Glutamatergic neuron (in vitro differentiated cells): ENCODE data around the gene MTHFD1L. TPM values are rescaled to one million over a fixed set of nuclear protein-coding genes. Genes with fewer than 3 reads are reported as not detected.

Experiments
- DNase-seq: peaks from one replicate; pipeline ENCODE4 v3.0.0; 2022
- H3K27ac Mint-ChIP-seq: one replicate; pipeline ENCODE4 v1.8.0; 2020; ENCODE audit warnings: mild to moderate bottlenecking, mixed read lengths, inconsistent platforms; ENCODE audit not compliant: unreplicated experiment
- H3K27me3 Mint-ChIP-seq: one replicate; pipeline ENCODE4 v1.8.0; 2020; ENCODE audit warnings: mild to moderate bottlenecking, moderate library complexity, mixed read lengths, inconsistent platforms; ENCODE audit not compliant: unreplicated experiment
- H3K36me3 Mint-ChIP-seq: one replicate; pipeline ENCODE4 v1.8.0; 2020; ENCODE audit warnings: mild to moderate bottlenecking, mixed read lengths, inconsistent platforms; ENCODE audit not compliant: unreplicated experiment
- H3K4me1 Mint-ChIP-seq: one replicate; pipeline ENCODE4 v1.8.0; 2020; ENCODE audit warnings: mild to moderate bottlenecking, low read depth, mixed read lengths, inconsistent platforms; ENCODE audit not compliant: unreplicated experiment
- H3K4me3 Mint-ChIP-seq: one replicate; pipeline ENCODE4 v1.8.0; 2020; ENCODE audit warnings: mild to moderate bottlenecking, mixed read lengths, inconsistent platforms; ENCODE audit not compliant: unreplicated experiment
- H3K9me3 Mint-ChIP-seq: one replicate; pipeline ENCODE4 v1.8.0; 2020; ENCODE audit warnings: mild to moderate bottlenecking, moderate library complexity, mixed read lengths, inconsistent platforms; ENCODE audit not compliant: unreplicated experiment
- CTCF ChIP-seq: fragments of 200-600 bp; sonication (generic); IDR thresholded peaks from one replicate; pipeline ENCODE4 v1.5.0; 2021; ENCODE audit not compliant: partially characterized antibody, unreplicated experiment
- total RNA-seq: library from RNA; stranded (reverse); fragmentation: NEBNext Ultra II Directional; extraction: Animal tissue kit (Norgen Biotek cat#: 25700); gene quantifications from one replicate; pipeline ENCODE4 v1.2.1, GENCODE V29; 2021; ENCODE audit not compliant: unreplicated experiment

The MTHFD1L gene
- total RNA-seq, 1 donor from 2014 or later, result 35.9 TPM

DNA sequence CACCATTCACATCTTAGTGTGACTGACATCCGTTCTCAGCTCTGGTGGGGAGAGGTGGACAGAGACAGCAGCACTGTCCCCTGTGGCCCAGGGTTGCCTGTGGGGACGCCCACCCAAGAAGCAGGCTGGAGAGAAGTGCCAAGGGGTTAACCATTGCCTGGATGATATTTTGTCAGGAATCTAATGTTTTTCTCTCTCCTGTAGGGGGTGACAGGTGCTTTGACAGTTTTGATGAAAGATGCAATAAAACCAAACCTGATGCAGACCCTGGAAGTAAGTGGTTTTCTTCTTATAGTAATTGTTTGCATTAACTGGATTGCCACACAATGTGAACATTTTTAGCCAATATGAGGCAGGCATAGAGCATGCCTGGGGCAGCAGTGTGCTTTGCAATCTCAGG lies 99.3 kb downstream of the MTHFD1L start:
- H3K4me1 Mint-ChIP-seq, result peaks cover 4% of the 10 kb centered on the region
- H3K9me3 Mint-ChIP-seq, result peaks cover 4% of the 10 kb centered on the region
- H3K27me3 Mint-ChIP-seq, result peaks cover 2% of the 10 kb centered on the region
- no peak for TF ChIP-seq CTCF
- H3K4me3 Mint-ChIP-seq, result no peak overlapping the region
- DNase-seq, result no peak
- H3K27ac Mint-ChIP-seq, result no peak overlapping the region
- H3K36me3 Mint-ChIP-seq, result no peaks in the 10 kb centered on the region

- Mint-ChIP-seq H3K4me1 (peaks cover 4% of the 10 kb centered on the region), H3K4me3 (no peak overlapping the region), H3K27me3 (peaks cover 2% of the 10 kb centered on the region), H3K27ac (no peak overlapping the region), H3K9me3 (peaks cover 4% of the 10 kb centered on the region), H3K36me3 (no peaks in the 10 kb centered on the region)
- DNase-seq, result no peak
- no peak for TF ChIP-seq CTCF
These were observed 101.3 kb downstream of the MTHFD1L start for GRCh38 chr6:150966786-150967185.

GRCh38 chr6:150967381-150967780 lies 101.9 kb downstream of the MTHFD1L start:
- Mint-ChIP-seq H3K27ac (no peak overlapping the region), H3K9me3 (peaks cover 4% of the 10 kb centered on the region), H3K4me1 (peaks cover 4% of the 10 kb centered on the region), H3K4me3 (no peak overlapping the region), H3K27me3 (peaks cover 2% of the 10 kb centered on the region), H3K36me3 (no peaks in the 10 kb centered on the region)
- no peak for TF ChIP-seq CTCF
- DNase-seq, result no peak

GRCh38 chr6:150967910-150968309 lies 102.4 kb downstream of the MTHFD1L start:
- no peak overlapping the region for H3K4me3 Mint-ChIP-seq
- peaks cover 3% of the 10 kb centered on the region for H3K27me3 Mint-ChIP-seq
- DNase-seq, result no peak
- H3K27ac Mint-ChIP-seq, result no peak overlapping the region
- peaks cover 4% of the 10 kb centered on the region for H3K4me1 Mint-ChIP-seq
- no peaks in the 10 kb centered on the region for H3K36me3 Mint-ChIP-seq
- H3K9me3 Mint-ChIP-seq, result peaks cover 4% of the 10 kb centered on the region
- no peak for TF ChIP-seq CTCF

DNA sequence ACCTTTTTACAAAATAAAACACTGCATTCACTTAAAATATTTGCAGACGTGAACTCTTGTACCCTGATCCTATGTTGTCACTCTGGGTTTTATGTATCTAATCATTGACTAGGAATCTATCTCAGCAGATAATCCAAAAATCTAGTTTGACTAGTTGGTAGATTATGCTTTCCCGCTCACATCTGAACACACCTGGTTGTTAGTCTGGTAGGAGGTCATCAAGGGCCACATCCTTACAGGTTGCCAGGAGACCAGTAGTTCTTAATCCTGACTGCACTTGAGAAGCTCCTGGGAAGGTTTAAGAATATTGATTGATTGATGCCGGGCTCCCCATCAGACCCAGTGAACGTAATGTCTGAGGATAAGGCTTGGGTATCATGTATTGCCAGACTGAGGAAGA lies 104.4 kb downstream of the MTHFD1L start:
- no peak for TF ChIP-seq CTCF
- H3K36me3 Mint-ChIP-seq, result no peaks in the 10 kb centered on the region
- no peak overlapping the region for H3K4me3 Mint-ChIP-seq
- DNase-seq, result no peak
- H3K27ac Mint-ChIP-seq, result no peak overlapping the region
- peaks cover 4% of the 10 kb centered on the region for H3K9me3 Mint-ChIP-seq
- H3K4me1 Mint-ChIP-seq, result peaks cover 8% of the 10 kb centered on the region
- H3K27me3 Mint-ChIP-seq, result peaks cover 3% of the 10 kb centered on the region
